Testis (tissue), 2 donors: Measurements from ENCODE around the gene HECW1.

ENCODE experiments used
- POLR2A ChIP-seq: fragments of 450-650 bp; IDR thresholded peaks from one replicate; pipeline ENCODE4 v1.6.1; 2017; ENCODE audit warnings: antibody characterized with exemption, mild to moderate bottlenecking, moderate library complexity
- TF ChIP-seq, protein P1 (sequence below), 3 experiments: fragments of 450-650 bp in 2 of 3; fragments of 200-600 bp in 1 of 3; sonication (generic) in 1 of 3; IDR thresholded peaks; one replicate each; pipeline ENCODE4 v1.5.1; 2016 to 2019; ENCODE audit warnings: antibody characterized with exemption in 3 of 3, mild to moderate bottlenecking in 2 of 3, moderate library complexity in 1 of 3

DNA sequence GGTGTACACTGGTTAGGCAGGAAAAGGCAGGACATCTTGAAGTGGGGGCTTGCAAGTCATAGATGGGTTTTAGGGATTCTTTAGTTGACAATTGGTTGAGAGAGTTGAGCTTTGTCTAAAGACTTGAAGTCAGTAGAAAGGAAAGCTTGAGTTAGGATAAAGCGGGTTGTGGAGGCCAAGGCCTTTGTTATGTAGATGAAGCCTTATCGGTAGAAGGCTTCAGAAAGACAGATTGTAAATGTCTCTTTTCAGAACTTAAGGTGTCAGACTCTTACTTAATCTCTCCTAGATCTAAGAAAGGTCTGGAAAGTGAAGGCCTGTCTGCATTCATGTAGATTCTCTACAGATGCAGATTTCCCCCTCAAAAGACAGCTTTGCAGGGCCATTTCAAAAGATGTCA lies 177.4 kb downstream of the HECW1 start:
- TF ChIP-seq, protein P1, sequence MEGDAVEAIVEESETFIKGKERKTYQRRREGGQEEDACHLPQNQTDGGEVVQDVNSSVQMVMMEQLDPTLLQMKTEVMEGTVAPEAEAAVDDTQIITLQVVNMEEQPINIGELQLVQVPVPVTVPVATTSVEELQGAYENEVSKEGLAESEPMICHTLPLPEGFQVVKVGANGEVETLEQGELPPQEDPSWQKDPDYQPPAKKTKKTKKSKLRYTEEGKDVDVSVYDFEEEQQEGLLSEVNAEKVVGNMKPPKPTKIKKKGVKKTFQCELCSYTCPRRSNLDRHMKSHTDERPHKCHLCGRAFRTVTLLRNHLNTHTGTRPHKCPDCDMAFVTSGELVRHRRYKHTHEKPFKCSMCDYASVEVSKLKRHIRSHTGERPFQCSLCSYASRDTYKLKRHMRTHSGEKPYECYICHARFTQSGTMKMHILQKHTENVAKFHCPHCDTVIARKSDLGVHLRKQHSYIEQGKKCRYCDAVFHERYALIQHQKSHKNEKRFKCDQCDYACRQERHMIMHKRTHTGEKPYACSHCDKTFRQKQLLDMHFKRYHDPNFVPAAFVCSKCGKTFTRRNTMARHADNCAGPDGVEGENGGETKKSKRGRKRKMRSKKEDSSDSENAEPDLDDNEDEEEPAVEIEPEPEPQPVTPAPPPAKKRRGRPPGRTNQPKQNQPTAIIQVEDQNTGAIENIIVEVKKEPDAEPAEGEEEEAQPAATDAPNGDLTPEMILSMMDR (IDR thresholded peaks at IDR 0.05), result no peak
- no peak for TF ChIP-seq POLR2A
